ENCODE measurements around the gene CAPZA1. TPM values are rescaled to one million over a fixed set of nuclear protein-coding genes. Genes with fewer than 3 reads are reported as not detected.

CAPZA1 gene
- total RNA-seq, 2 donors from 2014 or later = 165 to 178 TPM

DNA sequence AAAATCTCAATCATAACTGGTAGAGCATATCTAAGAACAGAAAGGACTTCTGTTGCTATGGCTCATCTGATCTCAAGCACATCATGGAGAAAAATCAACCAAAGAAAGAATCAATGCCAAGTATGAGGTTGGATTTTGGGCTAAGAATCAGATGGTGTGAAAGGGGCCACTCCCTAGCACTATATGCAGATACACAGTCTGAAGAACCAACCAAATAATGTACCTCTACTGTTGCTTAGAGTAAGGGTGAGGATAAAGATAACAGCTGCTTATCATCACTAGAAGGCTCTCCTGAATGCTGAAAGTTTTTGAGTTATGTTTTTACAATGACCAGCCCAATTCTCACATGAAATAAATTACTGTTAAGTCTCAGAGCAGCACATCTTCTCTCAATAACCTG is 36.3 kb upstream of the CAPZA1 start:
- intact Hi-C loops (cut with DNase I) = no loop called here
- TF ChIP-seq CTCF (IDR thresholded peaks at IDR 0.05) = no peak
- no peaks in the 10 kb centered on the region for H3K9me3 ChIP-seq

GRCh38 chr1:112589766-112590165 is 29.9 kb upstream of the CAPZA1 start:
- no peak overlapping the region for H3K9ac ChIP-seq (ENCODE audit: low read depth in 2 of 2, low read length in 2 of 2)
- no peaks in the 10 kb centered on the region for H3K27me3 ChIP-seq
- DNase-seq = no peak
- intact Hi-C loops (cut with DNase I) = no loop called here
- no peaks in the 10 kb centered on the region for H3K36me3 ChIP-seq
- H3K9me3 ChIP-seq = no peaks in the 10 kb centered on the region
- TF ChIP-seq CTCF (IDR thresholded peaks at IDR 0.05) = no peak
- H3K27ac ChIP-seq = no peak overlapping the region
- H3K4me3 ChIP-seq = no peak overlapping the region
- H3K4me1 ChIP-seq = no peaks in the 10 kb centered on the region

More for the DNA sequence above, 36.3 kb upstream of the CAPZA1 start:
- Histone ChIP-seq H3K4me1 (no peaks in the 10 kb centered on the region), H3K27ac (no peak overlapping the region), H3K36me3 (no peaks in the 10 kb centered on the region), H3K27me3 (no peaks in the 10 kb centered on the region), H3K4me3 (no peak overlapping the region), H3K9ac (ENCODE audit: low read depth in 2 of 2, low read length in 2 of 2) (no peak overlapping the region)
- DNase-seq = no peak

DNA sequence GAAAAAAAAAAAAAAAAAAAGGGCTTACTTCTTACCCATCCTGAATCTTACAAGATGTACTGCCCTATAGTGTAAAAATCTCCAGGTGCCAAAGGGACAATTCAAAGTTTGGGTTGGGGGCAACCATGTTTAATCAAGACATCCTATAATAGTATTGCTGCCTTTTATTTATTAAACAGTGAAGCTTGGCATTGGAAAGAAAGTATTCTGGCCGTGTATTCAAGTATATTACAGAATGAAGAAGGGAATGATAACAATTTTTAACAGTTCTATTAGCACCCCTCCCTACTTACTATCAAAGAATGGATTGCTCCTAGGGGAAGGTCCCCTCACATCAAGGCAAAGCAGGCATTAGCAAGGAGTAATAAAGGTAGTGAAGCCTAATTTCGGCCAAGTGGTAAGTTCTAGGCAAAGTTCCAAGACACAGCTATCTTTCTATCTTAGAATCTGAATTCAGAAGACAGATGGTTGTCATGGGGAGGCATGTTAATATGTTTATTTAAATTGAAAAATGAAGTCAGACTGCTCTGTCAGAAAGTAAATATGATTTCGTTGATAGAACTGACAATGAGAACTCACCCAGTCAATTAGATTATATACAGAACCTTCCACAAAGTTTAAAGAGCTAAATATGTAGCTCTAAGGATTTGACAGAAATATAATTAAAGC is 25.3 kb upstream of the CAPZA1 start:
- intact Hi-C loops (cut with DNase I) = no loop called here
- H3K9me3 ChIP-seq = no peaks in the 10 kb centered on the region
- no peaks in the 10 kb centered on the region for H3K27me3 ChIP-seq
- H3K36me3 ChIP-seq = no peaks in the 10 kb centered on the region
- no peak overlapping the region for H3K27ac ChIP-seq
- no peak for TF ChIP-seq CTCF (IDR thresholded peaks at IDR 0.05)
- no peak overlapping the region for H3K4me3 ChIP-seq
- DNase-seq = no peak
- H3K4me1 ChIP-seq = no peaks in the 10 kb centered on the region
- H3K9ac ChIP-seq (ENCODE audit: low read depth in 2 of 2, low read length in 2 of 2) = no peak overlapping the region

DNA sequence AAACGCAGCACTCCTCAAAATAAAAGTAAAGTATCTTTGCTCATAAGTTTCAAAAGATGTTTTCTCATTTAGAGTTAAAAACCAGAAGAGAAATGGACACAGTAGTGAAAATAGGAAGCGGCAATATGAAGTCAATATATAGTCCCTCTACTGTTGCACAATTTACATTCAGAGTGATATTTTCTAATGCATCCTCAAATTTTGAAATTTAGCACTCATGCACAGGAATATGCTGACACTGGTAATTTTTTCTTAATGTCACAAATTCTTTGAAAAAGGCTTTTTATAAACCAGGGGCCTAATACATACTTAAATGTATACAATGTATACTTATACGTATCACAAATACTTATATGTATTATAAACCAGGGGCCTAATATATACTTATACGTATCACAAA is 20.2 kb upstream of the CAPZA1 start:
- Histone ChIP-seq H3K27ac (no peak overlapping the region), H3K36me3 (no peaks in the 10 kb centered on the region), H3K4me1 (no peaks in the 10 kb centered on the region), H3K9me3 (no peaks in the 10 kb centered on the region), H3K4me3 (no peak overlapping the region), H3K9ac (ENCODE audit: low read depth in 2 of 2, low read length in 2 of 2) (no peak overlapping the region), H3K27me3 (no peaks in the 10 kb centered on the region)
- intact Hi-C loops (cut with DNase I) = no loop called here
- no peak for TF ChIP-seq CTCF (IDR thresholded peaks at IDR 0.05)
- DNase-seq = no peak

DNA sequence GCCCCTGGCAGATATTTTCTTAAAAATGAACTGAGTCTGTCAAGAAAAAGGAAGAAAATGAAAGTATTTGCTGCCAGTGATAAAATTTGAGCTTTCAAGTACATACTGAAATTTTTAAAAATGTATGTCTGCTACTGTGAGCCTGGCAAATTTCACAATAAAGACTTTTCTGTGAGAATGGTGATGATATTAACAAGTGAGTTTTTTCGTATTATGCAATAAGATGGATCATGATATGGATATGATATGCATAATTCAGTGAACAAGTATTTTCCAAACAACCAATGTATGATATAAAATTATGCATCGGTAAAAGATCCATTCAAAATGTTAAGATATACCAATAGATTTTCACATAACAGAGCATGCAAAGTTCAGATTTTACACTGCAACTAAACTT is 16.6 kb upstream of the CAPZA1 start:
- TF ChIP-seq CTCF (IDR thresholded peaks at IDR 0.05) = no peak
- intact Hi-C loops (cut with DNase I) = no loop called here
- H3K36me3 ChIP-seq = no peaks in the 10 kb centered on the region

More for the DNA sequence above, 16.6 kb upstream of the CAPZA1 start:
- Histone ChIP-seq H3K27me3 (no peaks in the 10 kb centered on the region), H3K4me1 (no peaks in the 10 kb centered on the region), H3K9me3 (no peaks in the 10 kb centered on the region), H3K9ac (ENCODE audit: low read depth in 2 of 2, low read length in 2 of 2) (no peak overlapping the region), H3K27ac (no peak overlapping the region), H3K4me3 (no peak overlapping the region)
- no peak for DNase-seq
